ENCODE results near the gene CAMP. TPM values are rescaled to one million over a fixed set of nuclear protein-coding genes. Genes with fewer than 3 reads are reported as not detected.

Gene CAMP
- total RNA-seq, 1 experiment from 2014 or later: not detected

DNA sequence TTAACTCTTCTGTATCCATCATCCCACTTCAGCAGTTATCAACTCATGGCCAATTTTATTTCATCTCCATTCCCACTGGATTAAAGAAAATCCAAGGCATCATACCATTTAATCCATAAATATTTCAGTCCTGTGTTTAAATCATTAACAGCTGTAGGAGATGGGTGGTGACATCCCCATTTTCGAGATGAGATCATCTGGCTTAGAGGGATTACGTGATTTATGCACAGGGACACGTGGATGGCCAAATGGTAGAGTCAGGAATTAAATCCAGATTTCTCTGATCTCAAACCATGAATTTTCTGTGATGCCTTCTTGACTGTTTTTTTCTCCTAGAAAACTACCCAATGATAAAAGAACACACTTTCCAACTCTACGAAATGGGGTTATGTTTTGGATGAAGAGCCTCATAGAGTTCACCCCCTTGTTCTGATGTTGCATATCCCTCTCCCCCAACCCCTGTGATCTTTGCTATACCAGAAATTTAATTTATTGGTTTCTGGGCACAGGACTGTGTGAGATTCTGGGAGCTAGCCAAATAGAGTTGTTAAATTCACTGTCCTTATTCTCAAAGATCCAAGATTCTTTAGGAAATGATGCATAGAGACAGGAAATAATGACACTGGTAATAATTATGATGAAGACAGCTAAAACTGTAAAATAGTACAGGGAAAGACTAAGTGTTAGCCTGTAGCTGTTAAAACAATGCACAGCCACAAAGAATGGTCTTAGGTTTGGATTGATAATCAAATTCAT, 25.0 kb downstream of the CAMP start:
- no peak overlapping the region for H3K4me3 ChIP-seq (ENCODE audit: low read depth, low read length, poor library complexity, severe bottlenecking)
- no peak for TF ChIP-seq CTCF (conservative IDR thresholded peaks at IDR 0.05; ENCODE audit: low read depth, low read length)
- no peak for TF ChIP-seq EZH2 (IDR thresholded peaks at IDR 0.05; ENCODE audit: borderline replicate concordance, low read depth, low read length, poor library complexity, severe bottlenecking)
- peaks cover 8% of the 10 kb centered on the region for H3K36me3 ChIP-seq (ENCODE audit: insufficient read depth, low read length, poor library complexity, severe bottlenecking)
- intact Hi-C loops (cut with micrococcal nuclease; ENCODE audit: unreplicated experiment): no loop called here
- H3K9me3 ChIP-seq (ENCODE audit: low read depth, low read length, poor library complexity, severe bottlenecking): no peaks in the 10 kb centered on the region
- H3K4me1 ChIP-seq (ENCODE audit: insufficient read depth, low read length, poor library complexity, severe bottlenecking): peaks cover 19% of the 10 kb centered on the region
- no peaks in the 10 kb centered on the region for H3K27me3 ChIP-seq (replicated peaks; ENCODE audit: insufficient read depth, low read depth, low read length, poor library complexity)
- BruUV-seq (replicated peaks): TSS peak; percentile 5
- ChIA-PET POLR2A (ENCODE audit: low non-redundant PET) (no interaction called here), CTCF (interaction anchor here (0.6 to 1.2 kb wide), 2 partner anchors 29 to 188 kb away, joined by 3 read pairs; no protein-coding TSS in a partner anchor)
- peak; percentile 75 for DNase-seq (ENCODE audit: low spot score)
- peak overlapping the region; percentile 88 for H3K27ac ChIP-seq (ENCODE audit: low read depth, low read length, poor library complexity, severe bottlenecking)

- BruUV-seq (replicated peaks): no TSS peak
- POLR2A ChIA-PET (ENCODE audit: low non-redundant PET): no interaction called here
Measured at GRCh38 chr3:48256557-48256956, 33.3 kb downstream of the CAMP start.

GRCh38 chr3:48258530-48258929, 35.2 kb downstream of the CAMP start:
- BruUV-seq (replicated peaks): no TSS peak
- Histone ChIP-seq H3K4me3 (ENCODE audit: low read depth, low read length, poor library complexity, severe bottlenecking) (no peak overlapping the region), H3K27me3 (replicated peaks; ENCODE audit: insufficient read depth, low read depth, low read length, poor library complexity) (no peaks in the 10 kb centered on the region), H3K9me3 (ENCODE audit: low read depth, low read length, poor library complexity, severe bottlenecking) (no peaks in the 10 kb centered on the region), H3K36me3 (ENCODE audit: insufficient read depth, low read length, poor library complexity, severe bottlenecking) (peaks cover 9% of the 10 kb centered on the region), H3K4me1 (ENCODE audit: insufficient read depth, low read length, poor library complexity, severe bottlenecking) (no peaks in the 10 kb centered on the region), H3K27ac (ENCODE audit: low read depth, low read length, poor library complexity, severe bottlenecking) (no peak overlapping the region)
- ChIA-PET CTCF (no interaction called here), POLR2A (ENCODE audit: low non-redundant PET) (no interaction called here)
- TF ChIP-seq EZH2 (IDR thresholded peaks at IDR 0.05; ENCODE audit: borderline replicate concordance, low read depth, low read length, poor library complexity, severe bottlenecking) (no peak), CTCF (conservative IDR thresholded peaks at IDR 0.05; ENCODE audit: low read depth, low read length) (no peak)
- no peak for DNase-seq (ENCODE audit: low spot score)
- intact Hi-C loops (cut with micrococcal nuclease; ENCODE audit: unreplicated experiment): no loop called here

More at GRCh38 chr3:48256557-48256956, 33.3 kb downstream of the CAMP start:
- CTCF ChIA-PET: no interaction called here
- no peaks in the 10 kb centered on the region for H3K9me3 ChIP-seq (ENCODE audit: low read depth, low read length, poor library complexity, severe bottlenecking)
- no peaks in the 10 kb centered on the region for H3K4me1 ChIP-seq (ENCODE audit: insufficient read depth, low read length, poor library complexity, severe bottlenecking)
- no peak overlapping the region for H3K4me3 ChIP-seq (ENCODE audit: low read depth, low read length, poor library complexity, severe bottlenecking)
- H3K27ac ChIP-seq (ENCODE audit: low read depth, low read length, poor library complexity, severe bottlenecking): no peak overlapping the region
- no peak for DNase-seq (ENCODE audit: low spot score)
- no peaks in the 10 kb centered on the region for H3K27me3 ChIP-seq (replicated peaks; ENCODE audit: insufficient read depth, low read depth, low read length, poor library complexity)
- intact Hi-C loops (cut with micrococcal nuclease; ENCODE audit: unreplicated experiment): no loop called here
- H3K36me3 ChIP-seq (ENCODE audit: insufficient read depth, low read length, poor library complexity, severe bottlenecking): peaks cover 9% of the 10 kb centered on the region
- TF ChIP-seq EZH2 (IDR thresholded peaks at IDR 0.05; ENCODE audit: borderline replicate concordance, low read depth, low read length, poor library complexity, severe bottlenecking) (no peak), CTCF (conservative IDR thresholded peaks at IDR 0.05; ENCODE audit: low read depth, low read length) (no peak)
